ENCODE measurements around the gene CRYGB. TPM values are rescaled to one million over a fixed set of nuclear protein-coding genes. Genes with fewer than 3 reads are reported as not detected.

The CRYGB gene
- total and polyA plus RNA-seq, 2 of the 4 experiments (the other 2 are of a cell fraction) = not detected

DNA sequence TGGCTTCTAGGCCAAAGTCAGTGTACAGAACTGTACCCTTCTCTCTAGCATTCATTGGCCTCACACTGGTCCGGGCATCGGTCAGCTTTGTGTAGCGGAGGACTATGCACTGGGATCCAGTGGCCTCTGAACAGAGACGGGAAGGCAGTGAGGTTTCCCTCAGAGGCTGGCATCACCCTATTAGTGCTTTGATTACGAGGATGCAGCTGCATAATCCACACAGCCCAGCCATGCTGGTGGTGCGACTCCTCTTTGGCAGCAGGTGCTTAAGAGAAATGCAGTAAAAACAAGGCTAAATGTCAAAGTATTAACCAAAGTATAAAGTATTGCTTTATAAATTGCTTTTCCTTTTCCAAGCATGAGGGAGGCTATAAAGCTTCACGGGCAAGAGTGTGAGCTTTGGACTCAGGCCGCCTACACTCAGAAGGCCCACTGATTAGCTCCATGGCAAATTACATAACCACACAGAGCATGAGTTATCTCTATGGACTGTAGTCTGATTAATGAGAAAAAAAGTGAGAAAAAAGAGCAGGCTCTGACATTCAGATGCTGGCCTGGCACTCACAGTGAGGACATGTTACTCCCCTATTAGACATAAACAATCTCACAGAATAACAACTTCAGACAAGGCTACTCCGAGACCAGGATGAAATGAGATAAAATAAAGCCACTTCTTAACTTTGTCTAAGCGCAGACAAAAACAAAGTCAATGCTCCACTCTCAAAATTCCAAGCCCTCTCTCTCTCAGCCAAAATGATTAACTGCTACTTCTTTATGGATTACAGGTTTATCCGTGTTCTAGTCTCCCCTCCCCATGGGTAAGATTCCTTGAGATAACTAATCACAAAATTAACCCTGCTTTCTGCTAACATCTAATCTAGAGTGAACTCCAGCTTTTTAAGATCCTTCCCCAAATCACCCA lies 9.9 kb downstream of the CRYGB start:
- dilution Hi-C loops (cut with HindIII; ENCODE audit: low sequenced_read_pairs, unreplicated experiment) = no loop called here
- Histone ChIP-seq H3K14ac (replicated peaks; ENCODE audit: low read depth, low read length) (no peak overlapping the region), H3K4ac (ENCODE audit: low read depth, low read length) (no peak overlapping the region), H2BK15ac (ENCODE audit: low read depth, low read length) (no peak overlapping the region), H3K4me3 (ENCODE audit: insufficient read depth, low read depth, low read length) (no peak overlapping the region), H2BK20ac (ENCODE audit: low read depth, low read length) (no peak overlapping the region), H2AK5ac (ENCODE audit: low read depth, low read length) (no peak overlapping the region), H2AK9ac (replicated peaks; ENCODE audit: low read depth, low read length, poor library complexity) (no peak overlapping the region), H3K56ac (ENCODE audit: extremely low read depth, insufficient read depth, low read length) (no peak overlapping the region), H2AFZ (replicated peaks; ENCODE audit: low read length, poor library complexity) (no peak overlapping the region), H4K8ac (ENCODE audit: low read depth in 2 of 2, low read length in 2 of 2) (no peak overlapping the region), H3K23ac (ENCODE audit: low read depth, low read length) (no peak overlapping the region), H2BK120ac (ENCODE audit: low read depth, low read length) (no peak overlapping the region), H3K79me1 (ENCODE audit: low read depth in 1 of 2, low read length in 2 of 2) (no peaks in the 10 kb centered on the region), H3K9me3 (ENCODE audit: control insufficient read depth, insufficient read depth, low read length) (no peaks in the 10 kb centered on the region), H3K27me3 (ENCODE audit: control insufficient read depth, insufficient read depth, low read length) (no peaks in the 10 kb centered on the region), H3K9me1 (ENCODE audit: insufficient read depth, low read length) (no peaks in the 10 kb centered on the region), H3K36me3 (ENCODE audit: control insufficient read depth, insufficient read depth, low read length) (no peaks in the 10 kb centered on the region), H4K20me1 (ENCODE audit: insufficient read depth, low read length) (no peaks in the 10 kb centered on the region), H2BK5ac (ENCODE audit: low read depth, low read length, poor library complexity, severe bottlenecking) (no peak overlapping the region), H4K91ac (ENCODE audit: insufficient read depth, low read depth, low read length) (no peak overlapping the region), H3K4me2 (ENCODE audit: low read depth, low read length) (no peak overlapping the region), H4K5ac (ENCODE audit: low read depth, low read length) (no peak overlapping the region), H3K27ac (ENCODE audit: insufficient read depth, low read length) (no peak overlapping the region), H3K4me1 (ENCODE audit: control insufficient read depth, insufficient read depth, low read length) (no peaks in the 10 kb centered on the region), H3K18ac (ENCODE audit: low read depth, low read length) (no peak overlapping the region), H3K9ac (ENCODE audit: low read depth, low read length) (no peak overlapping the region)
- BruUV-seq (replicated peaks) = no TSS peak
- ChIA-PET CTCF (no interaction called here), POLR2A (ENCODE audit: unreplicated experiment) (no interaction called here)
- no CpG with 5 or more reads among the region's 11 CpGs for WGBS, 2 experiments (ENCODE audit: extremely low coverage in 2 of 2, insufficient read length in 1 of 2)
- DNase-seq = no peak
- ATAC-seq (ENCODE audit: low read depth) = no peak
- in situ Hi-C loops (cut with MboI; ENCODE audit: low sequenced_read_pairs) = no loop called here
- intact Hi-C loops (cut with micrococcal nuclease) = no loop called here
- TF ChIP-seq CEBPB (IDR thresholded peaks at IDR 0.05; ENCODE audit: low read depth, low read length) = no peak
- no peak for TF ChIP-seq CHD1 (IDR thresholded peaks at IDR 0.05; ENCODE audit: low read depth, low read length)
- TF ChIP-seq, protein P1, sequence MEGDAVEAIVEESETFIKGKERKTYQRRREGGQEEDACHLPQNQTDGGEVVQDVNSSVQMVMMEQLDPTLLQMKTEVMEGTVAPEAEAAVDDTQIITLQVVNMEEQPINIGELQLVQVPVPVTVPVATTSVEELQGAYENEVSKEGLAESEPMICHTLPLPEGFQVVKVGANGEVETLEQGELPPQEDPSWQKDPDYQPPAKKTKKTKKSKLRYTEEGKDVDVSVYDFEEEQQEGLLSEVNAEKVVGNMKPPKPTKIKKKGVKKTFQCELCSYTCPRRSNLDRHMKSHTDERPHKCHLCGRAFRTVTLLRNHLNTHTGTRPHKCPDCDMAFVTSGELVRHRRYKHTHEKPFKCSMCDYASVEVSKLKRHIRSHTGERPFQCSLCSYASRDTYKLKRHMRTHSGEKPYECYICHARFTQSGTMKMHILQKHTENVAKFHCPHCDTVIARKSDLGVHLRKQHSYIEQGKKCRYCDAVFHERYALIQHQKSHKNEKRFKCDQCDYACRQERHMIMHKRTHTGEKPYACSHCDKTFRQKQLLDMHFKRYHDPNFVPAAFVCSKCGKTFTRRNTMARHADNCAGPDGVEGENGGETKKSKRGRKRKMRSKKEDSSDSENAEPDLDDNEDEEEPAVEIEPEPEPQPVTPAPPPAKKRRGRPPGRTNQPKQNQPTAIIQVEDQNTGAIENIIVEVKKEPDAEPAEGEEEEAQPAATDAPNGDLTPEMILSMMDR (conservative IDR thresholded peaks at IDR 0.05; ENCODE audit: low read depth, low read length) = no peak
- TF ChIP-seq NFE2L2 (IDR thresholded peaks at IDR 0.05; ENCODE audit: low read depth, low read length) = no peak

Measured in IMR-90 (cell line).